Measurements from ENCODE around the gene ATP6V0A4.

DNA sequence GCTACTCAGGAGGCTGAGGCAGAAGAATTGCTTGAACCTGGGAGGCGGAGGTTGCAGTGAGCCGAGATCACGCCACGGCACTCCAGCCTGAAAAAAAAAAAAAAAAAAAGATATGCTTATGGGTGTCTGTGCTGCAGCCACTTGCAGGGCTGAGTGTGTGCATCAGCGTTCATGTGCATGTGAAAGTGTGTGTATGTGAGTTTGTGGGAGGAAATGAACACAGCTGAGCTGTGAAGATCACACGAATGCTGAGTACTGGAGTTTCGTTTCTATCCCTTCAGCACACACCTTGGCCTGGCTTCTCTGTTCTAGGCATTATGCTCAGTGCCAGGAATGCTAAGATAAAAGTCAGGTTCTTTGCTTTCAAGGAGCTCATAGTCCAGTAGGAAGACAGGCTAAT is 84.8 kb downstream of the ATP6V0A4 start:
- TF ChIP-seq, protein P1, sequence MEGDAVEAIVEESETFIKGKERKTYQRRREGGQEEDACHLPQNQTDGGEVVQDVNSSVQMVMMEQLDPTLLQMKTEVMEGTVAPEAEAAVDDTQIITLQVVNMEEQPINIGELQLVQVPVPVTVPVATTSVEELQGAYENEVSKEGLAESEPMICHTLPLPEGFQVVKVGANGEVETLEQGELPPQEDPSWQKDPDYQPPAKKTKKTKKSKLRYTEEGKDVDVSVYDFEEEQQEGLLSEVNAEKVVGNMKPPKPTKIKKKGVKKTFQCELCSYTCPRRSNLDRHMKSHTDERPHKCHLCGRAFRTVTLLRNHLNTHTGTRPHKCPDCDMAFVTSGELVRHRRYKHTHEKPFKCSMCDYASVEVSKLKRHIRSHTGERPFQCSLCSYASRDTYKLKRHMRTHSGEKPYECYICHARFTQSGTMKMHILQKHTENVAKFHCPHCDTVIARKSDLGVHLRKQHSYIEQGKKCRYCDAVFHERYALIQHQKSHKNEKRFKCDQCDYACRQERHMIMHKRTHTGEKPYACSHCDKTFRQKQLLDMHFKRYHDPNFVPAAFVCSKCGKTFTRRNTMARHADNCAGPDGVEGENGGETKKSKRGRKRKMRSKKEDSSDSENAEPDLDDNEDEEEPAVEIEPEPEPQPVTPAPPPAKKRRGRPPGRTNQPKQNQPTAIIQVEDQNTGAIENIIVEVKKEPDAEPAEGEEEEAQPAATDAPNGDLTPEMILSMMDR (IDR thresholded peaks at IDR 0.05), result no peak
- TF ChIP-seq EP300 (IDR thresholded peaks at IDR 0.05; ENCODE audit: low read depth) (no peak), POLR2AphosphoS5 (IDR thresholded peaks at IDR 0.05) (no peak)
